Adrenal gland (tissue), 12 donors: Measurements from ENCODE around the gene GRID1. TPM values are rescaled to one million over a fixed set of nuclear protein-coding genes. Genes with fewer than 3 reads are reported as not detected.

Experiments
- DNase-seq, 7 donors: peaks; one replicate each; pipeline ENCODE4 v3.0.0-alpha.2; 2019 to 2020
- H3K27ac ChIP-seq, 5 donors: fragments of 200-600 bp; sonication (generic) in 4 of 5; 1 replicate in 3 of 5; 2 replicates in 2 of 5; pipeline versions ENCODE4 v1.5.1 to v1.8.0; 2016 to 2020; ENCODE audit warnings: mild to moderate bottlenecking in 1 of 5
- H3K27me3 ChIP-seq: fragments of 200-600 bp; 2 replicates; pipeline ENCODE4 v1.8.0; 2021
- H3K36me3 ChIP-seq, 2 donors: fragments of 200-600 bp; replicated peaks in 1 of 2; 1 replicate in 1 of 2; 2 replicates in 1 of 2; pipeline versions ENCODE4 v1.5.1 to v1.8.0; 2018 to 2022
- H3K4me1 ChIP-seq, 2 donors: fragments of 200-600 bp; replicated peaks in 1 of 2; 1 replicate in 1 of 2; 2 replicates in 1 of 2; pipeline versions ENCODE4 v1.5.1 to v1.8.0; 2018 to 2021
- H3K4me3 ChIP-seq, 4 donors: fragments of 200-600 bp; sonication (generic) in 3 of 4; one replicate each; pipeline ENCODE4 v1.5.1; 2016 to 2018
- H3K9me3 ChIP-seq, 3 donors: fragments of 200-600 bp; sonication (generic) in 1 of 3; replicated peaks in 1 of 3; 1 replicate in 2 of 3; 2 replicates in 1 of 3; pipeline versions ENCODE4 v1.5.1 to v1.8.0; 2016 to 2021
- POLR2A ChIP-seq, 2 donors: fragments of 450-650 bp; IDR thresholded peaks; one replicate each; pipeline ENCODE4 v1.6.1; 2017; ENCODE audit warnings: antibody characterized with exemption in 2 of 2, mild to moderate bottlenecking in 2 of 2, moderate library complexity in 1 of 2
- WGBS, 4 donors: extraction: QIAGEN DNeasy Blood & Tissue Kit in 2 of 4; methylation state at CpG; one replicate each; pipeline versions ENCODE4 v1.1.5 to v1.1.7; 2013 to 2017; 5-methylcytosine and 5-hydroxymethylcytosine counted together
- intact Hi-C, 2 donors: fragments of 100-400 bp; cut with DNase I; formaldehyde crosslinking; loops; one replicate each; pipeline versions ENCODE4 v1.14.1 to v1.15.0; 2022 to 2023
- polyA plus RNA-seq, 3 donors: library from polyadenylated mRNA; stranded (reverse); fragments of 200-250 nt in 2 of 3; fragments of 350-450 nt in 1 of 3; fragmentation: Illumina TruSeq in 1 of 3; extraction: RNeasy Lipid Tissue Mini Kit (QIAGEN cat#74804) in 1 of 3; gene quantifications; one replicate each; pipeline ENCODE4 v1.2.3, GENCODE V29; 2013 to 2014
- total RNA-seq, 9 donors: library from RNA; depleted of rRNA in 4 of 9; stranded (reverse); fragments of >200 nt in 4 of 9; fragments of 120-200 nt in 1 of 9; fragmentation: NEBNext Ultra II Directional in 1 of 9; extraction: Animal tissue kit (Norgen Biotek cat#: 25700) in 1 of 9; gene quantifications; one replicate each; pipeline versions ENCODE4 v1.1.0 to v1.2.4, GENCODE V29; 2013 to 2023
- TF ChIP-seq, protein P1 (sequence below), 6 experiments: fragments of 450-650 bp in 4 of 6; fragments of 200-600 bp in 2 of 6; sonication (generic) in 1 of 6; IDR thresholded peaks; 1 replicate in 5 of 6; 2 replicates in 1 of 6; pipeline versions ENCODE4 v1.5.1 to v1.8.0; 2016 to 2021; ENCODE audit warnings: antibody characterized with exemption in 6 of 6, mild to moderate bottlenecking in 2 of 6, moderate library complexity in 1 of 6
- donor health status: healthy with polysubstance abuse.
- donor health status: Bipolar disorder and iron deficiency.
- donor health status: DM: yes; HTN: yes; CAD: no.
- donor health status: DM: no; HTN: no; CAD: no.
- donor health status: DM: no; HTN: no; CAD: no.
- donor health status: DM: yes; HTN: yes; CAD: no.

Gene GRID1
- total and polyA plus RNA-seq, 12 donors, result 2.2 to 8.0 (median 4.1) TPM

DNA sequence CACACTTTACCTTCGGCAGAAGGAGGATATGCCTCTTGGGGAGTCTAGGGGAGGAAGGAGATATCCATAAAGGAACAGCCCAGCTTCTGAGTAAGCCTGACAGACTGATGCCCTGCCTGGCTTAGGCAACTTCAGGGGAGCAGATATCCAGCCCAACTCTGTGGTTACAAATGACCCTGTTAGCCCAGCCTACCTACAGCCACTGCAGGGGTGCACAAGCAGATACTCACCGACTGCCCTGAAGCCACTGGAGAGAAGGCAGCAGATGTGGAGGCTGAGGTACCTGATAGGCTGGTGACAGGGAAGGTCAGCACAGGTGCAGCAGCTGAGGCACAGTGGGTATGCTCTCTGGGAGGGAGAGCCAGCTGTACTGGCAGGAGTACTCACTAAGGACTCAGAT lies 770.2 kb downstream of the GRID1 start:
- Histone ChIP-seq H3K27me3 (no peaks in the 10 kb centered on the region), H3K4me3 (no peak overlapping the region), H3K27ac (no peak overlapping the region), H3K36me3 (no peaks in the 10 kb centered on the region), H3K9me3 (no peaks in the 10 kb centered on the region), H3K4me1 (no peaks in the 10 kb centered on the region)
- intact Hi-C loops, result no loop called here
- no peak for DNase-seq
- WGBS, 4 donors, result 77 to 91% (median 82%) methylated on average over 1 to 2 of the region's 2 CpGs
- no peak for TF ChIP-seq POLR2A (IDR thresholded peaks at IDR 0.05)
- TF ChIP-seq, protein P1, sequence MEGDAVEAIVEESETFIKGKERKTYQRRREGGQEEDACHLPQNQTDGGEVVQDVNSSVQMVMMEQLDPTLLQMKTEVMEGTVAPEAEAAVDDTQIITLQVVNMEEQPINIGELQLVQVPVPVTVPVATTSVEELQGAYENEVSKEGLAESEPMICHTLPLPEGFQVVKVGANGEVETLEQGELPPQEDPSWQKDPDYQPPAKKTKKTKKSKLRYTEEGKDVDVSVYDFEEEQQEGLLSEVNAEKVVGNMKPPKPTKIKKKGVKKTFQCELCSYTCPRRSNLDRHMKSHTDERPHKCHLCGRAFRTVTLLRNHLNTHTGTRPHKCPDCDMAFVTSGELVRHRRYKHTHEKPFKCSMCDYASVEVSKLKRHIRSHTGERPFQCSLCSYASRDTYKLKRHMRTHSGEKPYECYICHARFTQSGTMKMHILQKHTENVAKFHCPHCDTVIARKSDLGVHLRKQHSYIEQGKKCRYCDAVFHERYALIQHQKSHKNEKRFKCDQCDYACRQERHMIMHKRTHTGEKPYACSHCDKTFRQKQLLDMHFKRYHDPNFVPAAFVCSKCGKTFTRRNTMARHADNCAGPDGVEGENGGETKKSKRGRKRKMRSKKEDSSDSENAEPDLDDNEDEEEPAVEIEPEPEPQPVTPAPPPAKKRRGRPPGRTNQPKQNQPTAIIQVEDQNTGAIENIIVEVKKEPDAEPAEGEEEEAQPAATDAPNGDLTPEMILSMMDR (IDR thresholded peaks at IDR 0.05), result no peak

DNA sequence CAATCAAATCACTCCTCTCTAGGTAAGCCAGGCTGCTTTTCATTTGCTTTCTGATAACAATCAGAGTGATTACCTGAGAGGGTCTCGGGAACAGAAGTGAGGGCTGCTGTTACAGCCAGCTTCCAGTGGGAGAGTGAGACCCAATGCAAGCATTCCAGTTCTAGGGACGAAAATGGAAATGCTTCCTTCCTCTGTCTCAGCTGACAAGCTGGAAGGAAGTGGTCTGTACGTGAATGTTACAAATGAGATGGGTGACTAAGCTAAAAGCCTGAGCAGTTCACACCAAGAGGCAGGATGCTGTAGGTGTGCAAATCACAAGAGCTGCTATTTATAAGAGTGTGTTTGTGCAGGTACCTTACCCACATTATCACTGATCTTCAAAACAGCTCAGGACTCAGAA lies 772.4 kb downstream of the GRID1 start:
- H3K27me3 ChIP-seq, result no peaks in the 10 kb centered on the region
- no peak overlapping the region for H3K4me3 ChIP-seq
- no peaks in the 10 kb centered on the region for H3K9me3 ChIP-seq
- TF ChIP-seq, protein P1 (IDR thresholded peaks at IDR 0.05), result no peak
- no peak for TF ChIP-seq POLR2A (IDR thresholded peaks at IDR 0.05)
- no peak overlapping the region for H3K27ac ChIP-seq
- intact Hi-C loops, result no loop called here
- no peak for DNase-seq
- 50 to 58% (median 56%) methylated on average over 3 of the region's 3 CpGs for WGBS, 4 donors
- H3K4me1 ChIP-seq, result no peaks in the 10 kb centered on the region
- H3K36me3 ChIP-seq, result no peaks in the 10 kb centered on the region

DNA sequence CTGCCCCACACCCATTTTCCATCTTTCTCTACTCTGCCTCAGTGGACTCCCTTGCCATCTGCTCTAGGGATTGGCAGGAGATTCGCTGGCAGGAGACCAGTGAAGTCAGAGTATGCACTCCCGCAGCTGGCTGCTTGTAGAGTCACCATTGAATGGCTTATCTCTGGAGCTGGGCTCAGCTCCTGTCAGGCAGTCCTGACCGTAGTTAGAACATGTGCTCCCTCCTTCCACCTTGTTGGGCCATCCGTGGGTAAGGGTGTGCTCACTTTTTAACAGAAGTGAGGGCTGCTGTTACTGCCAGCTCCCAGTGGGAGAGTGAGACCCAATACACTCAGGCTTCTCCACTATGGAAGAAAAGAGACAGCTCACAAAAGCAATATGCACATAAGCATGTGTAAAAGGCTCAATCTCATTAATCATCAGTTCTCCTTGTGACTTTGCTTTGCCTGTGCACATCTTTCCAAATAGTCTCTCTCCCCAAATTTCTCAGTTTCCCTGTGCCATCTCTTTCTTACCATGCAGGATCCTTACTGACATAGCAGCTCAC lies 773.3 kb downstream of the GRID1 start:
- no peak overlapping the region for H3K4me3 ChIP-seq
- no peaks in the 10 kb centered on the region for H3K36me3 ChIP-seq
- no peak overlapping the region for H3K27ac ChIP-seq
- no peak for TF ChIP-seq POLR2A (IDR thresholded peaks at IDR 0.05)
- TF ChIP-seq, protein P1 (IDR thresholded peaks at IDR 0.05), result no peak
- DNase-seq, result no peak
- no peaks in the 10 kb centered on the region for H3K9me3 ChIP-seq
- no peaks in the 10 kb centered on the region for H3K27me3 ChIP-seq
- H3K4me1 ChIP-seq, result no peaks in the 10 kb centered on the region
- intact Hi-C loops, result no loop called here
- WGBS, 4 donors, result 70 to 79% (median 72%) methylated on average over 4 of the region's 4 CpGs

DNA sequence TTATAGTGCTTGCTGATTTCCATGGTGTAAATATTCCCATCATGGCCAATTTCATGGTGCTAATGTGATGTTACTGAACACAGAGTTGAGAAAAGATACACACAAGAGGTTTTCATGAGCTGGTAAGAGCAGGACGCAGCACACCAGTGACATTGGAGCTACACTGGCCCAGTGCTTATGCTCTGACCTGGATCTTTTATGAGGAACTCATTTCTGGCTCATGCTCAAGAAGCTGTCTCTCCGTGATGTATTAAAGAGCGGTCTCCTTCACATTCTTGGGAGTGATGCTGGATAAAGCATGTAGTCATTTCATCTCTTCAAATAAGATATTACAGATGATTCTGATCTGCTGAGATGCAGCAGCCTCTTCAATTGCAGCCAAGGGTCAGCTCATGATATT lies 785.2 kb downstream of the GRID1 start:
- no peak overlapping the region for H3K27ac ChIP-seq
- no peak for DNase-seq
- TF ChIP-seq POLR2A (IDR thresholded peaks at IDR 0.05), result no peak
- TF ChIP-seq, protein P1 (IDR thresholded peaks at IDR 0.05), result no peak
- no peaks in the 10 kb centered on the region for H3K27me3 ChIP-seq
- H3K36me3 ChIP-seq, result no peaks in the 10 kb centered on the region
- H3K4me3 ChIP-seq, result no peak overlapping the region
- H3K4me1 ChIP-seq, result no peaks in the 10 kb centered on the region
- 60 to 77% (median 68%) methylated on average over 3 of the region's 3 CpGs for WGBS, 4 donors
- no peaks in the 10 kb centered on the region for H3K9me3 ChIP-seq
- intact Hi-C loops, result no loop called here
